Heart right ventricle (tissue), 16 donors: ENCODE results near the gene PIAS4. TPM values are rescaled to one million over a fixed set of nuclear protein-coding genes. Genes with fewer than 3 reads are reported as not detected.

Experiments
- ATAC-seq, 8 donors: fragments of 200-7000 bp; cut with Tn5 transposase; one replicate each; pipeline ENCODE4 v1.9.1; 2020; ENCODE audit warnings: mild to moderate bottlenecking in 8 of 8, moderate library complexity in 8 of 8, moderate number of reproducible peaks in 1 of 8
- DNase-seq, 2 donors: peaks; one replicate each; pipeline ENCODE4 v3.0.0-alpha.2; 2020
- H3K27ac ChIP-seq, 10 donors: fragments of 200-600 bp; sonication (generic) in 2 of 10; one replicate each; pipeline versions ENCODE4 v1.5.0 to v1.8.0; 2020 to 2022; ENCODE audit warnings: mild to moderate bottlenecking in 3 of 10
- H3K27me3 ChIP-seq, 7 donors: fragments of 200-600 bp; one replicate each; pipeline ENCODE4 v1.8.0; 2021 to 2022; ENCODE audit warnings: mild to moderate bottlenecking in 2 of 7
- H3K36me3 ChIP-seq, 9 donors: fragments of 200-600 bp; sonication (generic) in 1 of 9; one replicate each; pipeline versions ENCODE4 v1.5.0 to v1.8.0; 2020 to 2022; ENCODE audit warnings: mild to moderate bottlenecking in 2 of 9
- H3K4me1 ChIP-seq, 9 donors: fragments of 200-600 bp; sonication (generic) in 1 of 9; one replicate each; pipeline versions ENCODE4 v1.5.0 to v1.8.0; 2020 to 2022; ENCODE audit warnings: mild to moderate bottlenecking in 4 of 9
- H3K4me3 ChIP-seq, 10 donors: fragments of 200-600 bp; sonication (generic) in 2 of 10; one replicate each; pipeline versions ENCODE4 v1.5.0 to v1.8.0; 2020 to 2022; ENCODE audit warnings: mild to moderate bottlenecking in 7 of 10, moderate library complexity in 2 of 10
- H3K9me3 ChIP-seq, 11 donors: fragments of 200-600 bp in 10 of 11; sonication (generic) in 2 of 11; one replicate each; pipeline versions ENCODE4 v1.5.0 to v1.8.0; 2013 to 2022; ENCODE audit warnings: mild to moderate bottlenecking in 2 of 11, control low read depth in 1 of 11, moderate library complexity in 1 of 11
- CTCF ChIP-seq, 9 donors: fragments of 200-600 bp; sonication (generic) in 2 of 9; IDR thresholded peaks; one replicate each; pipeline versions ENCODE4 v1.5.0 to v1.8.0; 2021 to 2022; ENCODE audit warnings: antibody characterized with exemption in 9 of 9, mild to moderate bottlenecking in 5 of 9, moderate library complexity in 1 of 9
- WGBS, 2 donors: extraction: QIAGEN DNeasy Blood & Tissue Kit; methylation state at CpG; one replicate each; pipeline ENCODE4 v1.1.7; 2013; ENCODE audit warnings: inconsistent platforms in 1 of 2; 5-methylcytosine and 5-hydroxymethylcytosine counted together
- intact Hi-C, 10 donors: fragments of 100-400 bp; cut with DNase I; formaldehyde crosslinking; loops; one replicate each; pipeline versions ENCODE4 v1.11.1 to v1.14.2; 2022
- polyA plus RNA-seq, 2 donors: library from polyadenylated mRNA; stranded (reverse); fragments of 200-250 nt; gene quantifications; one replicate each; pipeline ENCODE4 v1.2.3, GENCODE V29; 2013
- total RNA-seq, 10 donors: library from RNA; stranded (reverse); fragmentation: NEBNext Ultra II Directional in 3 of 10; extraction: Animal tissue kit (Norgen Biotek cat#: 25700) in 3 of 10; gene quantifications; one replicate each; pipeline versions ENCODE4 v1.2.1 to v1.2.4, GENCODE V29; 2021 to 2023
- donor health status: Arrhythmogenic right ventricular cardiomyopathy.
- donor health status: ischemic (EF 13 %, LVEDD 7.1; RV severe dilation, severe dysfunction).
- donor health status: healthy with polysubstance abuse.
- donor health status: DM: no; HTN: yes; CAD: no.
- donor health status: DM: no; HTN: no; CAD: no.
- donor health status: ischemic (EF 25% LVEDD 6.9; RV normal size, moderate dysfunction).
- donor health status: ischemic (EF 25% LVEDD 5.7; RV mildly dilated, moderate dysfunction).
- donor health status: healthy.
- donor health status: DM: yes; HTN: yes; CAD: no.
- donor health status: Ischemic cardiomyopathy.
- donor health status: ischemic (EF 35%, LVEDD 5.7; RV mildly dilated, moderate dysfunction).
- donor health status: nonischemic (EF 11% LVEDD 7.7; RV severe dilation, severe dysfunction).
- donor health status: DM: yes; HTN: yes; CAD: no.
- donor health status: PGD.
- donor health status: ischemic (EF 29% LVEDD 5.4; RV normal size, mild dysfunction).
- donor health status: nonischemic (EF 23%, LVEDD 6.1; RV moderate dilation, normal function).

PIAS4 gene
- total and polyA plus RNA-seq, 12 donors = 8.5 to 22.8 (median 13.4) TPM

DNA sequence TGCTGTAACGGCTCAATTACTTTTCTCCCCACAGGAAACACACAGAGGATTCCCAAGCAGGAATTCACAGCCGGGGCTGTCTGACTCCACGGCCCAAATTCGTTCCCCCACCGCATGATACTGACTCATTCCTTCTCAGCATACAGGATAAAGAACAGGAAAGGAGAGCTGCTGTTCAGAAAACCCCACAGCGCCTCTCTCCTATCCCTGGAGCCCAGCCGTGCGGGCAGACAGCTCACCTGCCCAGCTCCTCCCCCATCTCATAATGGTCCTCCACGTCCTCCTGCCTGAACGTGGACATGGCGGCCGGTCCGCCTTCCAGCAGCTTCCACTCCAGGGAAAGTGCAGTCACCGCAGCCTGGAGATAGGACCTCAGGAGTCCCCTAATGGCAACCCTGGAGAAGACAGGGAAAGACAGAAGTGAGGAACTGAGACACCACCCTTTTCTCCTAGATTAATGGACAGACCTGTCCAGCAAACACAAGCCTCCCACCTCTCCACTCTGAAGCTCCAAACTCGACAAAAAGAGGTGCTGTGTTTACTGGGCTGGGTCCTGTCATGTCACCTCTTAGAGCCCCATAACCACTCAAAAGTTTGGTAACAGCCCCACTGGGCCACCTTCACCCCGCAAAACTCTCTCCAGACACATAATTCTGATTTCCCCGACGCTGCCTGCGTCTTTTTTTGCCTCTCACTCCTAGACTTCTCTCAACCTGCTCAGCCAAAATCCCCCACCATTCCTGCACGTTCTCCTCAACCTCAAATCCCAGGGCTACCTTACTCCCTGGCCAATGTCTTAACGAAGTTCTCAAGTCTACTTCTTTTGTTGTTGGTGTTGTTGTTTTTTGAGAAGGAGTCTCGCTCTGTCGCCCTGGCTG lies 37.9 kb upstream of the PIAS4 start:
- intact Hi-C loops = loop anchor here in 6 of 10 donors (2.0 to 10.0 kb wide), 4 partner anchors 15 to 207 kb away; partner anchors contain the start of genes EEF2 (in 4 of the 6), APBA3 (in 2 of the 6) and MRPL54 (in 2 of the 6)
- peak overlapping the region; percentile 77 to 99 (median 96) for H3K4me3 ChIP-seq
- WGBS, 2 donors = 9 to 12% methylated on average over 23 of the region's 23 CpGs
- ATAC-seq (peak in 7 of 8 donors; percentile 0 to 39 (median 12)), DNase-seq (peak in 1 of 2 donors; percentile 60)
- no peaks in the 10 kb centered on the region for H3K27me3 ChIP-seq
- peak in 1 of 9 donors; percentile 21 for TF ChIP-seq CTCF (IDR thresholded peaks at IDR 0.05)
- H3K36me3 ChIP-seq = peaks cover 0 to 51% (median 31%) of the 10 kb centered on the region in 9 donors
- peaks cover 28 to 60% (median 48%) of the 10 kb centered on the region in 9 donors for H3K4me1 ChIP-seq
- H3K9me3 ChIP-seq = no peaks in the 10 kb centered on the region
- H3K27ac ChIP-seq = peak overlapping the region; percentile 93 to 100 (median 98)

DNA sequence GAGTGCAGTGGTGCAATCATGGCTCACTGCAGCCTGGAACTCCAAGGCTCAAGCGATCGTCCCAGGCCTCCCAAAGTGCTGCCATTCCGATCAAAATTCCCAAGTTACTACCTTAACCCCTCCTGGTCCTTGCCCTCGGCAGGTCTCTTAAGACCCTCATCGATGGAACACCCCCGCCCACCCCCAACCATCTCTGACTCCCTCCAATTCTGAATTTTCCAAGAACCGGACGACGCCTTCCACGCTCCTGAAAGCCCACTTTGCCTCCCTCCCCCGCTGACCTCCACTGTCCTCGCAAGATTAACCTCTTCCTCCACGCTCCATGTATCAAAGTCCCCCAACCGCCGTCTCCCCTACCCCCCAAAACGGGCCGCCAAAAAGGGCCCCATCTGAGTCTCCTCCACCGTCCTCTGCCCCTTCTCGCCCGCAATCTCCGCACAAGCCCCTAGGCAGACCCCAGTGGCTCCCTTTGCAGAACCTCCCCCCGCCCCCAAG lies 37.2 kb upstream of the PIAS4 start:
- Histone ChIP-seq H3K36me3 (peaks cover 0 to 49% (median 28%) of the 10 kb centered on the region in 9 donors), H3K27me3 (no peaks in the 10 kb centered on the region), H3K4me1 (peaks cover 28 to 55% (median 48%) of the 10 kb centered on the region in 9 donors), H3K27ac (peak overlapping the region; percentile 93 to 100 (median 98)), H3K9me3 (no peaks in the 10 kb centered on the region), H3K4me3 (peak overlapping the region; percentile 77 to 99 (median 96))
- 0 to 1% methylated on average over 21 to 22 of the region's 22 CpGs for WGBS, 2 donors
- ATAC-seq (peak in 1 of 8 donors; percentile 1), DNase-seq (no peak)
- no peak for TF ChIP-seq CTCF (IDR thresholded peaks at IDR 0.05)
- intact Hi-C loops = loop anchor here in 5 of 10 donors (2.0 to 10.0 kb wide), 3 partner anchors 14 to 208 kb away; partner anchors contain the start of genes EEF2 (in 3 of the 5), APBA3 (in 2 of the 5) and MRPL54 (in 2 of the 5)

DNA sequence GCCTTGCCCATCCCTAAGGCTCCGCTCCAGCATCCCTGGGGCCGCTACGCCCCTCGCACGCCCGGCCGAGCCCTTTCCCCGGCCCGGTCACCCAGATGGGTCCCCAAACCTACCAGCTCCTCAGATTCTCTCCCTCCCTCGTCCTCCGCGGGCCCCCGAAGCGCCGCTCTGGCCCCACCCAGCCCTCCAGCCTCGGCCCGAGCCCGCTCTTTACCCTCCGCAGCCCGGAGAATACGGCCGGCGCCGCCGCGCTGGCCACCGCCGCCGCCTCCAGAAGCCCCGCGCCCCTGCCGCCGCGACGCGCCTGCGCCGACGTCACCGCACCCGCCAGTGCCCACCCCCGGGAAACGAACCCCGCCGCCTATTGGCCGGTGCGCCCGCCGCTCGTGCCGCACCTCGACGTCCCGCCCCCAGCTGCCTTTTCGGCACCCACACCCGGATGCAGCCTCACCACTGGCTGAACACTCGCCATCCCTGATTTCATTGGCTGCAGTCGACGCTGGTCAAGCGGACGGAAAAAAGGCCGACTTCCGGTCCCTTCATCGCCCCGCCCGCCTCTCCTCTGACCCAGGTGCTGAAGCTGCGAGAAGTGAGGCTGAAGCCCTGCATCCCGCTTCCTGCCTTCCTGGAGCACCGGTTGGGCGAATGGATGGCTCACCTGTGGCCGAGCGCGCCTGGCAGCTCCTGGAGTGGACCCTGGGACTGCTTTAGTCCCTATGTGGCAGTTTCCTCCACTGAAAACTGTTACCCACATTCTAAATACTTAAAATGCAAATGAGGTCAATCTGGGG lies 36.5 kb upstream of the PIAS4 start, which contains the start of gene DAPK3:
Gene DAPK3 (minus strand): TSS at position 292 of the 791 bp plus-strand sequence. CDS start 1,364 bp downstream, outside the sequence.
- peak; percentile 77 to 88 (median 86) for ATAC-seq
- intact Hi-C loops = loop anchor here in 5 of 10 donors (2.0 to 10.0 kb wide), 3 partner anchors 14 to 209 kb away; partner anchors contain the start of genes EEF2 (in 3 of the 5), APBA3 (in 2 of the 5) and MRPL54 (in 2 of the 5)

More for the DNA sequence above, 36.5 kb upstream of the PIAS4 start, which contains the start of gene DAPK3:
- H3K4me1 ChIP-seq = peaks cover 24 to 48% (median 46%) of the 10 kb centered on the region in 9 donors
- peak; percentile 98 for DNase-seq
- H3K36me3 ChIP-seq = peaks cover 0 to 49% (median 27%) of the 10 kb centered on the region in 9 donors
- peak within 1 kb of the TSS; percentile 77 to 99 (median 96) for H3K4me3 ChIP-seq
- WGBS, 2 donors = 1% methylated on average over 70 to 73 of the region's 73 CpGs
- H3K27ac ChIP-seq = peak within 1 kb of the TSS; percentile 93 to 100 (median 98)
- no peaks in the 10 kb centered on the region for H3K27me3 ChIP-seq
- peak in 4 of 9 donors; percentile 10 to 32 (median 15) for TF ChIP-seq CTCF (IDR thresholded peaks at IDR 0.05)
- no peaks in the 10 kb centered on the region for H3K9me3 ChIP-seq
